Ishikawa (cell line): ENCODE results near the gene TM2D3.

Experiments used
- CEBPB ChIP-seq: IDR thresholded peaks from 2 replicates; pipeline ENCODE4 v1.6.1; 2012
- CREB1 ChIP-seq: IDR thresholded peaks from 2 replicates; pipeline ENCODE4 v1.6.1; 2012; ENCODE audit warnings: low read depth
- MAX ChIP-seq: IDR thresholded peaks from 2 replicates; pipeline ENCODE4 v1.6.1; 2012
- RAD21 ChIP-seq: IDR thresholded peaks from 2 replicates; pipeline ENCODE4 v1.6.1; 2012; ENCODE audit warnings: low read depth
- REST ChIP-seq: IDR thresholded peaks from 2 replicates; pipeline ENCODE4 v1.6.1; 2012; ENCODE audit warnings: low read depth, mild to moderate bottlenecking

GRCh38 chr15:101675015-101675414 is 22.8 kb upstream of the TM2D3 start:
- TF ChIP-seq REST = no peak
- TF ChIP-seq CEBPB = no peak
- TF ChIP-seq CREB1 = no peak
- TF ChIP-seq MAX = no peak
- no peak for TF ChIP-seq RAD21
